Stimulated activated effector memory CD8-positive, alpha-beta T cell treated with anti-CD3 and anti-CD28 coated beads, Interleukin-12 subunit alpha, Interleukin-12 subunit beta, amount 100 ng/mL, for 72 hours (primary cell): ENCODE measurements around the gene UNC13C.

Experiments
- ATAC-seq: fragments of 150-1000 bp; cut with Tn5 transposase; 2 replicates; pipeline ENCODE4 v1.10.0; 2021
- DNase-seq, 2 donors: peaks; one replicate each; pipeline ENCODE4 v3.0.0; 2021 to 2022; ENCODE audit warnings: low spot score in 2 of 2
- H3K27ac Mint-ChIP-seq: one replicate; pipeline ENCODE4 v1.8.0; 2022; ENCODE audit warnings: mild to moderate bottlenecking, mixed read lengths
- H3K36me3 Mint-ChIP-seq: one replicate; pipeline ENCODE4 v1.8.0; 2022; ENCODE audit warnings: mild to moderate bottlenecking, mixed read lengths
- H3K4me1 Mint-ChIP-seq: one replicate; pipeline ENCODE4 v1.8.0; 2022; ENCODE audit warnings: mixed read lengths
- H3K4me3 Mint-ChIP-seq: one replicate; pipeline ENCODE4 v1.8.0; 2022; ENCODE audit warnings: mild to moderate bottlenecking, mixed read lengths
- H3K9me3 Mint-ChIP-seq: one replicate; pipeline ENCODE4 v1.8.0; 2022; ENCODE audit warnings: mixed read lengths

UNC13C gene

DNA sequence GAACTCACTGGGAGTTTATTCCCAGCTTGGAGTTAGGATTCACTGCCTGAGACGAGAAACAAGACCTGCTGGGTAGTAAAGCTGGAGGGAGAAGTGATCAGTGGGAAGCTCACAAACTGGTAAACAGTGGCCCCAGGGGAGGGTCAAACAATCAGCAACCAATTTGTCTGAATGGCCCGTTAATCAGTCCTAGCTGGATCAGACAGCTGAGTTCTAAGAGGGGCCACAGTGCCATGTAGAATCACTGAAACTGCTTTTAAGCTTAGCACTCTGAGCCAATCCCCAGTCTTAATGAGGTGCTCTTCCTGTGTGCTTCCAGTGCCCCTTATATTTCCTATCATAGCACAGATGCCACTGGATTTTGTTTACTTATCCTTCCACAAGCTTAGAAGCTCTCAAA, 626.8 kb downstream of the UNC13C start:
- no peaks in the 10 kb centered on the region for H3K36me3 Mint-ChIP-seq
- no peak overlapping the region for H3K4me3 Mint-ChIP-seq
- no peaks in the 10 kb centered on the region for H3K4me1 Mint-ChIP-seq
- no peak overlapping the region for H3K27ac Mint-ChIP-seq
- DNase-seq (no peak), ATAC-seq (no peak)
- no peaks in the 10 kb centered on the region for H3K9me3 Mint-ChIP-seq

DNA sequence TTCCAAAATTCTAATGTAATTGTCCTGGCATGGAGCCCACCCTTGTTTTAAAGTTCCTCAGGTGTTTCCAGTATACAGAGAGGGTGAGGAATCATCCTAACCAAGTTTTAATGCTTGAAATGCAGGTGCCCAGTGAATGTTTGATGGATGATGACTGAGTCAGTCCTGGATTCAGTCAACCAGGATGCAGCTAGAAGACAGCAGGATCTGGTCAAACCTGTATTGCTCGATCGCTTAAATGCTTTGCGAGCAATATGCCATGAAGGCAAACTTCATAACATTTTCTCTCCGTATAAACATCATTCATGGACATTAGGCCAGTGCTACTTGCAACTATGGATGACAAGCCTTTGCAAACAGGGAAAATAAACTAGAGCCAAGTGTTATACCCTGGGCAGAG, 627.3 kb downstream of the UNC13C start:
- Mint-ChIP-seq H3K36me3 (no peaks in the 10 kb centered on the region), H3K27ac (no peak overlapping the region), H3K4me3 (no peak overlapping the region), H3K9me3 (no peaks in the 10 kb centered on the region), H3K4me1 (no peaks in the 10 kb centered on the region)
- no peak for DNase-seq
- no peak for ATAC-seq

DNA sequence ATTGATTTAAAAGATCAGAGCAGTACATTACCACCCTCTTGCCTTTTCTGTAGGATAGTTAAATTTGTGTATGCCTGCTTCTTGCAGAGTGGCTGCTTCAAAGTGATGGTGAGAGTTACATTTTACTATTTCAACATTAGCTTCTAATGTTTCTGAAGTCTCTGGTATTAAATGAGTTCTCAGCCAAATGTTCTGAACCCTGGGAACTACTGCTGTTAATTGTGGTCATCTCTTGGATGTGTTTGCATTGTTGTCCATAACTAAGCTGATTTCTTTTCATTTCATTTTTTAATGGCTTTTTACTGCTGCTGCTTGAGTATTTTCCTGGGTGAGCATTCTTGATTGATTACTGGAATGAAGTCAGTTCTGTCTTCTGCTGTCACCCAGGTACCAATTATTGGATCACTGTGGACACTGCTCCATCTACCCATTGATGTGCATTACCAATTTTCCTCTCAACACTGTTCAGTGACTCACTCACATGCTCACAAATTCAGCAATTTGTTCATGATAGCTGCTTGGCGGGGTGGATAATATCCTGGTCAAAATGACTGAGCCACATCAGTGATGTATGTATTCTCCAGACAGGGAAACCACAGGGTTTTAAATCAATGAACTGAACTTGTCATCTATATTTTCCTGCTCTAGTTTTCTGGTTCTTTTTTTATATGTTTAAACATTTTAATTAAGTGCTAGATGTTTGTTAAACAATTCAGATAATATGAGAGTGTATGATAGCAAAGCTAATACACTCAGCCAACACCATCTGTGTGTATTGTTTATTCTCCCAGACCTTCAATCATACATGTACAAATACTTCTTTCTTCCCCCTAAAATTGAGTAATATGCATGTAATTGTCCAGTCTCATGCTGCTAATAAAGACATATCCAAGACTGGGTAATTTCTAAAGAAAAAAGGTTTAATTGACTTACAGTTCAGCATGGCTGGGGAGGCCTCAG, 630.9 kb downstream of the UNC13C start:
- H3K36me3 Mint-ChIP-seq = no peaks in the 10 kb centered on the region
- no peak overlapping the region for H3K27ac Mint-ChIP-seq
- H3K4me1 Mint-ChIP-seq = no peaks in the 10 kb centered on the region
- no peak overlapping the region for H3K4me3 Mint-ChIP-seq
- DNase-seq (no peak), ATAC-seq (no peak)
- H3K9me3 Mint-ChIP-seq = no peaks in the 10 kb centered on the region

GRCh38 chr15:54618120-54618519, 639.9 kb downstream of the UNC13C start:
- no peaks in the 10 kb centered on the region for H3K4me1 Mint-ChIP-seq
- ATAC-seq (no peak), DNase-seq (no peak)
- H3K4me3 Mint-ChIP-seq = no peak overlapping the region
- no peak overlapping the region for H3K27ac Mint-ChIP-seq
- H3K9me3 Mint-ChIP-seq = no peaks in the 10 kb centered on the region
- no peaks in the 10 kb centered on the region for H3K36me3 Mint-ChIP-seq

DNA sequence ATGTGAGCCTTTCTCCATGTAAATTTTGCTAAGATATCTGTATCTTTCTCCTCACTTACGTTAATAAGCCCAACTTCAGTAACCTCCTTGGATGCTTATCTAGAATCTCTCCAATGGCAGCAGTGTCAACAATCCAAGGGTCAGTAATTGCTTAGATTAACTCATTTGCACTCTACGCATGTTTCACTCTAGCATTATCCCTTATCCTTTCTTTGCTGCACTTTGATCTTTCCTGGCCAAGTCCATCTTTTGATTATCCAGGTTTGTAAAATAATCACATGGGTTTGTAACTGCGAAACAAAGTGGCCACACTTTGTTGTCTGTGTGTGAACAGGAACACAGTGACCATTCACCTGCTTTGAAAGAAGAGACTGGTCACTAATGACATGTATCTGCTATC, 640.9 kb downstream of the UNC13C start:
- H3K36me3 Mint-ChIP-seq = no peaks in the 10 kb centered on the region
- H3K27ac Mint-ChIP-seq = no peak overlapping the region
- H3K4me1 Mint-ChIP-seq = no peaks in the 10 kb centered on the region
- H3K4me3 Mint-ChIP-seq = no peak overlapping the region
- no peaks in the 10 kb centered on the region for H3K9me3 Mint-ChIP-seq
- ATAC-seq (no peak), DNase-seq (no peak)

GRCh38 chr15:54620916-54621315, 642.7 kb downstream of the UNC13C start:
- no peak for ATAC-seq
- DNase-seq = no peak
- Mint-ChIP-seq H3K36me3 (no peaks in the 10 kb centered on the region), H3K4me3 (no peak overlapping the region), H3K9me3 (no peaks in the 10 kb centered on the region), H3K27ac (no peak overlapping the region), H3K4me1 (no peaks in the 10 kb centered on the region)

- Mint-ChIP-seq H3K27ac (no peak overlapping the region), H3K4me3 (no peak overlapping the region), H3K4me1 (no peaks in the 10 kb centered on the region), H3K36me3 (no peaks in the 10 kb centered on the region), H3K9me3 (peaks cover 11% of the 10 kb centered on the region)
- no peak for DNase-seq
- no peak for ATAC-seq
Measured at GRCh38 chr15:54636147-54636546, 657.9 kb downstream of the UNC13C start.

DNA sequence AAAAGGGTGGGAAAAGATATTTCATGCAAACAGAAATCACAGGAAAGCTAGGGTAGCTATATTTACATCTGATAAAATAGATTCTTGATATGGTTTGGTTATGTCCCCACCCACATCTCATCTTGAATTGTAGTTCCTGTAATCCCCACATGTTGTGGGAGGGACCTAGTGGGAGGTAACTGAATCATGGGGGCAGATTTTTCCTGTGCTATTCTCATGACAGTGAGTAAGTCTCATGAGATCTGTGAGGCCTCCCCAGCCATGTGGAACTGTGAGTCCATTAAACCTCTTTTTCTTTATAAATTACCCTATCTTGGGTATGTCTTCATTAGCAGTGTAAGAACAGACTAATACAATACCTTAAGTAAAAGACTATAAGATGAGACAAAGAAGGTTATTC, 660.4 kb downstream of the UNC13C start:
- ATAC-seq = no peak
- Mint-ChIP-seq H3K9me3 (peaks cover 11% of the 10 kb centered on the region), H3K27ac (no peak overlapping the region), H3K36me3 (no peaks in the 10 kb centered on the region), H3K4me1 (no peaks in the 10 kb centered on the region), H3K4me3 (no peak overlapping the region)
- DNase-seq = no peak

GRCh38 chr15:54640873-54641272, 662.6 kb downstream of the UNC13C start:
- Mint-ChIP-seq H3K27ac (no peak overlapping the region), H3K4me3 (no peak overlapping the region), H3K4me1 (no peaks in the 10 kb centered on the region), H3K36me3 (no peaks in the 10 kb centered on the region), H3K9me3 (peaks cover 11% of the 10 kb centered on the region)
- ATAC-seq (no peak), DNase-seq (no peak)

DNA sequence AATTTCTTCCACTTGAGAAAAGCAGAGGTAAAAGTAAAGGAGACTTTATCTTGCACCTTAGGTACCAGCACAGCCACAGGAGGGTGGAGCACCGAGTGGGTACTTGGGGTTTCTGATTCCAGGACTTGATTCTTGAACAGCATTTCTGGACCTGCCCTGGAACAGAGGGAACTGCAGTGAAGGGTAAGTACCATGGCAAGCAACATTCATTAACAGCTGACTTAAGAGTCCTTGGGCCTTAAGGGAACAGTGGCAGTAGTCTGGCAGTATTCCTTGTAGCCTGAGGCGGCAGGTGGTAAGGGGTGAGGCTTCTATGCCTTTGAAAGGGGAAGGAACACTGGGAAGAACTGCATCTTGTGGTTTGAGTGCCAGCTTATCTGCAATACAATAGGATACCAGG, 666.6 kb downstream of the UNC13C start:
- Mint-ChIP-seq H3K4me1 (no peaks in the 10 kb centered on the region), H3K27ac (no peak overlapping the region), H3K4me3 (no peak overlapping the region), H3K9me3 (peaks cover 12% of the 10 kb centered on the region), H3K36me3 (no peaks in the 10 kb centered on the region)
- no peak for ATAC-seq
- no peak for DNase-seq

DNA sequence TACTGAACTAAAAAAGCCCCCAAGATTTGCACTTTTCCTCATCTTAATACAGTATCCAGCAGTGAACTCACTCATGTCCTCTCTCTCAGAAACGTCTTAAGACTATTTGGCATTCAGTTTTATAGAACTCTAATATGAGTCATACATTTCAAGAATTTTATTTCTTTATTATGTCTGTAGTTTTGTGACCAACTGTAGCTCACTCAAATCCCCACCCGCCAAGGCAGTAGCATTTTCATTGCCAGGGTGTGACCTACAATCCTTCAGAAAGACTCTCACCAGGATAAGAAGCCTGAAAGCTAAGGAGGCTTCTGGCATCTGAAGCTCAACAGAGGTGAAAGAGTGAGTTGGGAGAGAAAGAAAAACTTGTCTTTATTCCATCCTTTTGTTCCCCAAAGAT, 681.4 kb downstream of the UNC13C start:
- Mint-ChIP-seq H3K9me3 (no peaks in the 10 kb centered on the region), H3K4me1 (no peaks in the 10 kb centered on the region), H3K4me3 (no peak overlapping the region), H3K36me3 (no peaks in the 10 kb centered on the region), H3K27ac (no peak overlapping the region)
- DNase-seq = no peak
- ATAC-seq = no peak

- H3K4me1 Mint-ChIP-seq = no peaks in the 10 kb centered on the region
- no peak overlapping the region for H3K4me3 Mint-ChIP-seq
- no peaks in the 10 kb centered on the region for H3K9me3 Mint-ChIP-seq
- H3K36me3 Mint-ChIP-seq = no peaks in the 10 kb centered on the region
- DNase-seq = no peak
- H3K27ac Mint-ChIP-seq = no peak overlapping the region
- ATAC-seq = no peak
Measured at GRCh38 chr15:54660356-54660755, 682.1 kb downstream of the UNC13C start.

GRCh38 chr15:54675241-54675640, 697.0 kb downstream of the UNC13C start:
- no peak overlapping the region for H3K27ac Mint-ChIP-seq
- H3K4me1 Mint-ChIP-seq = no peaks in the 10 kb centered on the region
- DNase-seq (no peak), ATAC-seq (no peak)
- H3K9me3 Mint-ChIP-seq = peaks cover 14% of the 10 kb centered on the region
- no peak overlapping the region for H3K4me3 Mint-ChIP-seq
- no peaks in the 10 kb centered on the region for H3K36me3 Mint-ChIP-seq

DNA sequence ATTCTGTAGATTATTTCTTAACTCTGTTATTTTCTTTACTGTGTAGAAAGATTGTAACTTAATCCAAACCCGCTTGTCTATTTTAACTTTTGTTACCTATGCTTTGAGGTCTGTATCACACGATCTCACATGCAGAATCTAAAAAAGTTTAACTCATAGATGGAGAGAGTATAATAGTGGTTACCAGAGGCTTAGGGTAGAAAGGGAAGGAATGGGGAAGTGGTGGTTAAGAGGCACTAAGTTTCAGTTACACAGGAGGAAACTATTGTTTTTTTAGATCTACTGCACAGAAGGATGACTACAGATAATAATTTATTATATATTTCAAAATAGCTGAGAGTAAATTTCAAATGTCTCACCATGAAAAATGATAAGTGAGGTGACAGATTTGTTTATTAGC, 703.3 kb downstream of the UNC13C start:
- no peak overlapping the region for H3K27ac Mint-ChIP-seq
- no peaks in the 10 kb centered on the region for H3K36me3 Mint-ChIP-seq
- H3K4me1 Mint-ChIP-seq = no peaks in the 10 kb centered on the region
- ATAC-seq (no peak), DNase-seq (no peak)
- H3K4me3 Mint-ChIP-seq = no peak overlapping the region
- peaks cover 4% of the 10 kb centered on the region for H3K9me3 Mint-ChIP-seq
